Loucy (cell line): ENCODE results near the gene CPEB4.
A peak's percentile ranks its signal among the peaks of the same experiment; 100 is the strongest.

Experiments
- H2AFZ ChIP-seq: fragments of 200-600 bp; sonication (generic); 2 replicates; pipeline ENCODE4 v1.6.0; 2016; ENCODE audit warnings: antibody characterized with exemption, mild to moderate bottlenecking, low read length, moderate library complexity
- H3F3A ChIP-seq: fragments of 200-600 bp; 2 replicates; pipeline ENCODE4 v1.6.0; 2016; ENCODE audit warnings: antibody characterized with exemption, low read depth, mild to moderate bottlenecking
- H3K27me3 ChIP-seq: fragments of 200-600 bp; sonication (generic); 2 replicates; pipeline ENCODE4 v1.6.1; 2014; ENCODE audit warnings: low read length, mild to moderate bottlenecking; ENCODE audit not compliant: insufficient read depth, poor library complexity, severe bottlenecking
- H3K36me3 ChIP-seq: fragments of 200-600 bp; sonication (generic); 2 replicates; pipeline ENCODE4 v1.6.1; 2016; ENCODE audit warnings: low read length; ENCODE audit not compliant: insufficient read depth
- H3K4me1 ChIP-seq: fragments of 200-600 bp; sonication (generic); 2 replicates; pipeline ENCODE4 v1.5.1; 2014; ENCODE audit warnings: low read length, mild to moderate bottlenecking; ENCODE audit not compliant: insufficient read depth, poor library complexity, severe bottlenecking
- H3K4me2 ChIP-seq: fragments of 200-600 bp; sonication (generic); 2 replicates; pipeline ENCODE4 v1.6.0; 2014; ENCODE audit warnings: antibody characterized with exemption, low read length, low read depth, mild to moderate bottlenecking; ENCODE audit not compliant: poor library complexity, severe bottlenecking
- H3K4me3 ChIP-seq: fragments of 200-600 bp; sonication (generic); 2 replicates; pipeline ENCODE4 v1.5.1; 2014; ENCODE audit warnings: low read length, mild to moderate bottlenecking, mixed read lengths; ENCODE audit not compliant: poor library complexity, severe bottlenecking
- H3K79me2 ChIP-seq: fragments of 200-600 bp; sonication (generic); 2 replicates; pipeline ENCODE4 v1.6.1; 2014; ENCODE audit warnings: low read length; ENCODE audit not compliant: insufficient read depth
- H3K9ac ChIP-seq: fragments of 200-600 bp; sonication (generic); 2 replicates; pipeline ENCODE4 v1.6.0; 2014; ENCODE audit warnings: mild to moderate bottlenecking, low read depth, low read length, moderate library complexity; ENCODE audit not compliant: poor library complexity, severe bottlenecking
- H3K9me2 ChIP-seq: fragments of 200-600 bp; sonication (generic); replicated peaks from 2 replicates; pipeline ENCODE4 v1.6.1; 2016; ENCODE audit warnings: low read depth, low read length, mixed read lengths
- H3K9me3 ChIP-seq: fragments of 200-600 bp; sonication (generic); 2 replicates; pipeline ENCODE4 v1.6.1; 2014; ENCODE audit warnings: mild to moderate bottlenecking, antibody characterized with exemption, low read length, low read depth; ENCODE audit not compliant: insufficient read depth
- H4K20me1 ChIP-seq: fragments of 200-600 bp; sonication (generic); 2 replicates; pipeline ENCODE4 v1.6.0; 2014; ENCODE audit warnings: antibody characterized with exemption, low read length, mild to moderate bottlenecking; ENCODE audit not compliant: insufficient read depth, poor library complexity, severe bottlenecking
- CTCF ChIP-seq: fragments of 200-600 bp; sonication (generic); conservative IDR thresholded peaks from 2 replicates; pipeline ENCODE4 v1.5.1; 2014; ENCODE audit warnings: mild to moderate bottlenecking, antibody characterized with exemption, low read length
- EZH2phosphoT487 ChIP-seq: fragments of 200-600 bp; IDR thresholded peaks from 2 replicates; pipeline ENCODE4 v1.6.1; 2018; ENCODE audit warnings: antibody characterized with exemption, mild to moderate bottlenecking, moderate library complexity, borderline replicate concordance

The CPEB4 gene

GRCh38 chr5:173895401-173896165 lies 7.4 kb downstream of the CPEB4 start:
- H3K9me2 ChIP-seq, result no peaks in the 10 kb centered on the region
- TF ChIP-seq CTCF (no peak), EZH2phosphoT487 (no peak)
- peaks cover 12% of the 10 kb centered on the region for H3K4me1 ChIP-seq
- H3K27me3 ChIP-seq, result no peaks in the 10 kb centered on the region
- no peaks in the 10 kb centered on the region for H4K20me1 ChIP-seq
- no peaks in the 10 kb centered on the region for H3K36me3 ChIP-seq
- peak overlapping the region; percentile 32 for H3K4me2 ChIP-seq
- no peaks in the 10 kb centered on the region for H3K9me3 ChIP-seq
- no peak overlapping the region for H2AFZ ChIP-seq
- H3K79me2 ChIP-seq, result no peaks in the 10 kb centered on the region
- no peak overlapping the region for H3K9ac ChIP-seq
- no peak overlapping the region for H3K4me3 ChIP-seq
- H3F3A ChIP-seq, result no peaks in the 10 kb centered on the region; the same call in 1 of the 2 replicates

- no peak overlapping the region for H3K4me3 ChIP-seq
- H3K9me2 ChIP-seq, result no peaks in the 10 kb centered on the region
- H2AFZ ChIP-seq, result no peak overlapping the region
- no peaks in the 10 kb centered on the region for H3K27me3 ChIP-seq
- H3K4me2 ChIP-seq, result no peak overlapping the region
- no peaks in the 10 kb centered on the region for H3K9me3 ChIP-seq
- H3K36me3 ChIP-seq, result no peaks in the 10 kb centered on the region
- TF ChIP-seq CTCF (no peak), EZH2phosphoT487 (no peak)
- no peak overlapping the region for H3K9ac ChIP-seq
- H4K20me1 ChIP-seq, result no peaks in the 10 kb centered on the region
- H3K79me2 ChIP-seq, result no peaks in the 10 kb centered on the region
- H3K4me1 ChIP-seq, result peaks cover 8% of the 10 kb centered on the region
- H3F3A ChIP-seq, result no peaks in the 10 kb centered on the region; the same call in 1 of the 2 replicates
Measured at GRCh38 chr5:173896631-173897030, 8.5 kb downstream of the CPEB4 start.

GRCh38 chr5:173901705-173902104 lies 13.6 kb downstream of the CPEB4 start:
- Histone ChIP-seq H3K9me3 (no peaks in the 10 kb centered on the region), H3K9ac (no peak overlapping the region), H3K36me3 (no peaks in the 10 kb centered on the region), H3K4me2 (no peak overlapping the region), H3K27me3 (no peaks in the 10 kb centered on the region), H2AFZ (no peak overlapping the region), H4K20me1 (no peaks in the 10 kb centered on the region), H3K4me1 (no peaks in the 10 kb centered on the region), H3K9me2 (no peaks in the 10 kb centered on the region), H3K4me3 (no peak overlapping the region), H3F3A (no peaks in the 10 kb centered on the region), H3K79me2 (no peaks in the 10 kb centered on the region)
- no peak for TF ChIP-seq CTCF
- no peak for TF ChIP-seq EZH2phosphoT487
